Measurements from ENCODE around the gene RAVER2.
"Not testable (repeated sequence)": the region's sequence is repeated elsewhere in the genome, so short reads cannot be mapped to it uniquely, and the experiment has no call there.

Gene RAVER2

DNA sequence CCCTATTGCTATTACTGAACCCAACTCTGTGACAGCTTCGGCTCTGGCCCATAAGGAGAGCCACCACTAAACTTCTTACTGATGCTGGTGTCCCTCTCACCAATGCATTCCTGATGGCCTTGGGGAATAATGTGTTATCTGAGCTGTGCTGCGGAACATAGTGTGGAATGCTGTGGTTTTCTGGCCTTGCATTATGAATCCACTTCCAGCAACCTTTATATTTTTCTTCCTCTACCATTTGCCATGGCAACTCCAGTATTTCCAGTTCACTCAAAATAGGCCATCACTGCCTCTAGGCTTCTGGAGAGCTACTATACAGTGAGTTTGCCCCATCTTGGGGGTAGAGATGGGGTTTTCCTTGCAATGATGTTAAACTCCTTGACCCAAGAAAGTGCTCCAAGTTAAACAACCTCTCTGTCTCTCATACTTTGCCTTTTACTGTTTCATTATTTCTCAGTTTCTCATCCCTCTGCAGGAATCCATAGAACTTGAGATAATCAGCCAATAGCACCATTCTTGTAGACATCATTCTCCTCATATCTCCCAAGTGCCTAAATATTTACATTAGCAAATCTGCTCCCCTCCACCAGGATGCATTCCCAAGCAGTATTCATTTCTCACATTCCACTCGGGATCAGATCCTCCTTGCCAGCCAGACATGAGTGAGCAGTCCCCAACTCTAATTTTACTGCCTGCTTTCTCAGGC lies 11.1 kb upstream of the RAVER2 start:
- H3K9me3 Mint-ChIP-seq, result peaks cover 0 to 5% of the 10 kb centered on the region in 2 donors
- no peaks in the 10 kb centered on the region for H3K36me3 Mint-ChIP-seq
- H3K4me3 Mint-ChIP-seq, result no peak overlapping the region
- H3K27ac Mint-ChIP-seq, result no peak overlapping the region
- ATAC-seq (replicated peaks), result no peak
- no peaks in the 10 kb centered on the region for H3K27me3 Mint-ChIP-seq
- no peaks in the 10 kb centered on the region for H3K4me1 Mint-ChIP-seq
- DNase-seq, result no peak

DNA sequence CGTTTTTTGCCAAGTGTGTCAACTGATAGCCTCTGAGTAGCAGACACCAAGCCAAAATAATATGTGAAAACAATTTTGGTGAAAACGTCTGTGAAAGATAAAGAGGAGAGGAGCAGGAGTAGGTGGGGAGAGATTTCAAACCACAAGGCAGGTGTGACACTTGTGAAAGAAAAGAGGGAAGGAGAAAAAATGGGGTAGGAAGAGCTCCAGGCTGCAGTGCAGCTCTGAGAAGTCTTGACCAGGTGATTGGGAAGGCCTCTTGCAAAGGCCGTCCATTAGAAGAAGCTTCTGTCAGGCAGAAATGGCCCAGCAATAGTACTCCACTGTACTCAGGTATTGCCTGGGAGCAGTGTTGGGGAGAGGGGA lies 10.6 kb upstream of the RAVER2 start:
- Mint-ChIP-seq H3K9me3 (peaks cover 0 to 4% of the 10 kb centered on the region in 2 donors), H3K4me3 (no peak overlapping the region), H3K27ac (no peak overlapping the region), H3K36me3 (no peaks in the 10 kb centered on the region), H3K27me3 (no peaks in the 10 kb centered on the region), H3K4me1 (no peaks in the 10 kb centered on the region)
- DNase-seq, result no peak
- ATAC-seq (replicated peaks), result no peak

DNA sequence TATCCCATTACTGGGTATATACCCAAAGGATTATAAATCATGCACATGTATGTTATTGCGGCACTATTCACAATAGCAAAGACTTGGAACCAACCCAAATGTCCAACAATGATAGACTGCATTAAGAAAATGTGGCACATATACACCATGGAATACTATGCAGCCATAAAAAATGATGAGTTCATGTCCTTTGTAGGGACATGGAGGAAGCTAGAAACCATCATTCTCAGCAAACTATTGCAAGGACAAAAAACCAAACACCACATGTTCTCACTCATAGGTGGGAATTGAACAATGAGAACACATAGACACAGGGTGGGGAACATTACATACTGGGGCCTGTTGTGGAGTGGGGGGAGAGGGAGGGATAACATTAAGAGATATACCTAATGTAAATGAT lies 4.2 kb upstream of the RAVER2 start:
- peaks cover 7 to 17% of the 10 kb centered on the region in 2 donors for H3K4me1 Mint-ChIP-seq
- not testable (repeated sequence) for H3K27ac Mint-ChIP-seq; H3K9me3 Mint-ChIP-seq; ATAC-seq (replicated peaks); H3K4me3 Mint-ChIP-seq; DNase-seq; H3K27me3 Mint-ChIP-seq; H3K36me3 Mint-ChIP-seq

DNA sequence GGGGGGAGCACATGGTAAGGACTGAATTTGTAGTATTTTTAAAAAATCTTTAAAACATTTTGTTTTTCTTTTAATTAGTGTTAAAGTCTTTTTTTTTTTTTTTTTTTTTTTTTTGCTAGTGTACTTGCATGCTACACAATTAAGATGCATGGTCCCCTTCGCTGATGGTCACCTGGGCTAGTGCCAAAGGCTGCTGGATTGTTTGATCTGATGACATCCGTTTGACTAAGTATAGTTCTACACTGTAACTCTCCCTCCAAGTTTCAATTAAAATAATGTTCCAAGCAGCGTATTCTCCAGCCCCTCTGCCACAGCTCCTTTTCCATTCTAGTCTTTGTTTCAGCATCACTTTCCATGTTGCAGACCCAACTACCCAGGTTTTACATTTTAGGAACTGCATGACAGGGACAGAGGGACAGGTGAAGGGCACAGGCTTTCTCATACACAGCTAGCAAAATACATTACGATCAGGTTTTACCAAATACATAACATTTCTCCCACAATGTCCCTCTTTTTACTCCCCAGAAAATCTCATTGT lies 852 bp upstream of the RAVER2 start:
- DNase-seq (no peak), ATAC-seq (replicated peaks) (peak; percentile 4)
- Mint-ChIP-seq H3K36me3 (no peaks in the 10 kb centered on the region), H3K4me3 (peak overlapping the region; percentile 81 to 86), H3K9me3 (no peaks in the 10 kb centered on the region), H3K27ac (peak overlapping the region; percentile 3), H3K27me3 (peaks cover 0 to 5% of the 10 kb centered on the region in 2 donors), H3K4me1 (peaks cover 9 to 25% of the 10 kb centered on the region in 2 donors)

DNA sequence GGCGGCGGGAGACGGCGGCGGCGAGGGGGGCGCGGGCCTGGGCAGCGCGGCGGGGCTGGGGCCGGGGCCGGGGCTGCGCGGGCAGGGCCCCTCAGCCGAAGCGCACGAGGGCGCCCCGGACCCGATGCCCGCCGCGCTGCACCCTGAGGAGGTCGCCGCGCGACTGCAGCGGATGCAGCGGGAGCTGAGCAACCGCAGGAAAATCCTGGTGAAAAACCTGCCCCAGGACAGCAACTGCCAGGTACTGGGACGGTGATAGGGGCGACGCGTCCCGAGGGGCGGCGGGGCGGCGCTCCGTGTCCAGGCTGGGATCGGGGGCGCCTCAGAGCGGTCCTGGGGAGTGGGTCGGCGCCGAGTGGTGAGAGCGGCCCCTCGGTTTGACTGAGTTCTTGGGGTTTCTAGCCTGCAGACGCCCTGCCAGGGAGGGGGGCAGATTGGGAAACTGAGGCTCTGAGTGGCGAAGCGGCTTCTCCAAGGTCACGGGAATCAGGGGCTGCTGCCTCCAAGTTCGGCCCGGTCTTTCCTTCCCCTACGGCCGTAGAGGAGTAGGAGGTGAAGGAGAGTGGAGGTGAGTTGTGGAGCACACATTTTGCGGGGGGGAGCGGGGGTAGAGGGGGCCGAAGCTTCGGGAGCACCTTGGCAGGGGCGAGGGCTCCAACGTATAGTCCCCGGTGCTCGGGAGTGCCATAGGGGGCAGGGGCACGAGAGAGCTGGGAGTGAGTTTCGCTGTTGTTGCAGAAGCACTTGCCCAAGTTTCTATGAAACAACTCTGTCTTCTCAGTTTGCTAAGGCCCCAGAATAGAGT lies 508 bp downstream of the RAVER2 start:
- peak; percentile 41 to 58 for ATAC-seq (replicated peaks)
- H3K27ac Mint-ChIP-seq, result peak overlapping the region; percentile 20
- H3K27me3 Mint-ChIP-seq, result no peaks in the 10 kb centered on the region

DNA sequence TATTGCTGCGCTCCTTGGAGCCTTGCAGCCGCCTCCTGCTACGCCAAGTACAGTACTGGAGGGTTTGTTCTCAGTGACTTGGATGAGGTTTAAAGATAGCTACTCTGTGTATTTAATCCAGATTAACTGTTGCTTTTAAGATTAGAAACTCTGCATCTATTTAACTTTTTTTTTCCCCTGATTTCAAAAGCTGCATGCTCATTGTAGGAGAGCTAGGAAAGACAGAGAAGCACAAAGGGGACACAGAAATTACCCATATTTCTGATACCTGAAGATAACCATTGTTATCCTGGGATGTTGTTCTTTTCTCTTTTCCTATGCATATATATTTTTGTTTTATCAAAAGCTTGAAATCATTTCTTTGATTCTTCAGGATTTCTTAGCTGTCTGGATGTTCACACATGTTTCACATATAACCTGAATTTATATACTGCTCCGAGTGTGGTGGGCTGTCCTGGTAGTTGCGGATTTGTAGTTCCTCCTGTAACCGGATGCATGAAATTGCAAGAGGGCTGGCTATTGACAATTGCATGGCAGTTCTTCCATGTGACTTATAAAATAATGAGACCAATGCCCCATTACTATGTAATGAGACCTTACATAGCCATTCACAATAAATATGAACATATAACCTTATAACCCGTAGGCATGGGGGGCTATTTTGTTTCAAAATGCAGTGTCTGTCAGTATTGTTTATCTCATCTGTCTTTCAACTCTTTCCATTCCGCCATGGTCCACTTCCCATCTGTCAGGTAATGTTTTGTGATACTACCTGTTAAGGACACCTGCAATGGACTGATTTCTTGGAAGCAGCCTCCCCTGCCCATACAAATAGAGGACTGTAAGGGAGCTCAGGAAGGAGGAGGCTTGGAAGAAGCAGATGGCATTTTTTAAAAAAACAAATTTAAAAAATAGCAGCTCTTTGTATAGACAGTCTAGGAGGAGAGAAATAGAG lies 1.4 kb downstream of the RAVER2 start:
- peak overlapping the region; percentile 20 for H3K27ac Mint-ChIP-seq
- ATAC-seq (replicated peaks) (peak in 1 of 2 donors; percentile 28), DNase-seq (no peak)
- no peaks in the 10 kb centered on the region for H3K9me3 Mint-ChIP-seq
- H3K4me1 Mint-ChIP-seq, result peaks cover 9 to 25% of the 10 kb centered on the region in 2 donors
- peak overlapping the region; percentile 82 to 86 for H3K4me3 Mint-ChIP-seq
- H3K36me3 Mint-ChIP-seq, result no peaks in the 10 kb centered on the region
- H3K27me3 Mint-ChIP-seq, result no peaks in the 10 kb centered on the region

More for the DNA sequence above, 508 bp downstream of the RAVER2 start:
- peak overlapping the region; percentile 82 to 86 for H3K4me3 Mint-ChIP-seq
- no peak for DNase-seq
- H3K4me1 Mint-ChIP-seq, result peaks cover 9 to 25% of the 10 kb centered on the region in 2 donors
- no peaks in the 10 kb centered on the region for H3K9me3 Mint-ChIP-seq
- no peaks in the 10 kb centered on the region for H3K36me3 Mint-ChIP-seq

DNA sequence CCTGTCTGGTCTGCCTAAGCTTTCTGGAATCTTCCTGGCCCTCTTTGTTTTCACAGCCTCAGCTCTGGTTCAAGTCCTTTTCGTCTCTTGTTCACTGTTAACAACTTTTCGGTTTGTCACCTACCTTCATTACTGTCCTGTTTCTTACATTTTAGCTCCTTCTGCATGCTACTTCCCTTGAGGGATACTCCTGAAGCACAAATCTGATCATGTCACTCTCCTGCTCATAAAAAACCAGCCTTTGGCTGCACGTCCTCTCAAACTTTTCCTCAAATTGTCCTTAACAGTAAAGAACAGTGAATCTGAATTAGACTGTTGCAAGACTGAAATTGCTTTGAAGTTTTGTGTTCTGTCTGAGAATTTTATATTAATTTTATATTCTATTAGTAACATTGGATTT lies 3.3 kb downstream of the RAVER2 start:
- H3K27ac Mint-ChIP-seq, result no peak overlapping the region
- no peak overlapping the region for H3K4me3 Mint-ChIP-seq
- ATAC-seq (replicated peaks) (no peak), DNase-seq (no peak)
- H3K27me3 Mint-ChIP-seq, result no peaks in the 10 kb centered on the region
- H3K36me3 Mint-ChIP-seq, result no peaks in the 10 kb centered on the region
- H3K4me1 Mint-ChIP-seq, result peaks cover 9 to 25% of the 10 kb centered on the region in 2 donors
- no peaks in the 10 kb centered on the region for H3K9me3 Mint-ChIP-seq

DNA sequence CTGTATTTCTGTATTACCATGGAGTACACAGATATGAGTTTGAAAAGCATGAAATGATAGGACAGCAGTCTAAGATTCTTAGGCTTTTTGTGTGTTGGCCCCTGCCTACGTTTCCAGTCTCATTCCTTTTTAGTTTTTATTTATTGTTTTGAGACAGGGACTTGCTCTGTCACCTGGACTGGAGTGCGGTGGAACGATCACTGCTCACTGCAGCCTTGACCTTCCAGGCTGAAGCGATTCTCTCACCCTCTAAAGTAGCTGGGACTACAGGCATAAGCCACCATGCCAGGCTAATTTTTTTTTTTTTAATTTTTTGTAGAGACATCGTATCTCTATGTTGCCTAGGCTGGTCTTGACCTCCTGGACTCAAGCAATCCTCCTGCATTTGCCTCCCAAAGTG lies 3.8 kb downstream of the RAVER2 start:
- DNase-seq (no peak), ATAC-seq (replicated peaks) (no peak)
- no peak overlapping the region for H3K4me3 Mint-ChIP-seq
- no peaks in the 10 kb centered on the region for H3K9me3 Mint-ChIP-seq
- H3K4me1 Mint-ChIP-seq, result peaks cover 9 to 21% of the 10 kb centered on the region in 2 donors
- no peak overlapping the region for H3K27ac Mint-ChIP-seq
- H3K36me3 Mint-ChIP-seq, result no peaks in the 10 kb centered on the region
- H3K27me3 Mint-ChIP-seq, result no peaks in the 10 kb centered on the region

DNA sequence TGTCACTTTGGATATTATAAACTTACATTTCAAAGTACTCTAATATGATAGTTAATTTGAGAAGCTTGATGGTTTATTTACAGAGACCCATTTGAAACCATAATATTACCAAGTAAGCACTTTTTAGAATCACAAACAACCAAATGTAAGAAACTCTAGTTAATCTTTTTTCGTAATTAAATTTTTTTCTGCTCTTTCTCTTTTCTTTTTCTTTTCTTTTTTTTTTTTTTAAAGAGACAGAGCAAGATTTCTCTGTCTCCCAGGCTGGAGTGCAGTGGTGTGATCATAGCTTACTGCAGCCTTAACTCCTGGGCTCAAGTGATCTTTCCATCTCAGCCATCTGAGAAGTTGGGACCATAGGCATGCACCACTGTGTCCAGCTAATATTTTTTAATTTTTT lies 5.2 kb downstream of the RAVER2 start:
- Mint-ChIP-seq H3K27ac (no peak overlapping the region), H3K9me3 (no peaks in the 10 kb centered on the region), H3K27me3 (no peaks in the 10 kb centered on the region), H3K36me3 (no peaks in the 10 kb centered on the region), H3K4me3 (no peak overlapping the region), H3K4me1 (peaks cover 5 to 12% of the 10 kb centered on the region in 2 donors)
- DNase-seq (no peak), ATAC-seq (replicated peaks) (no peak)

DNA sequence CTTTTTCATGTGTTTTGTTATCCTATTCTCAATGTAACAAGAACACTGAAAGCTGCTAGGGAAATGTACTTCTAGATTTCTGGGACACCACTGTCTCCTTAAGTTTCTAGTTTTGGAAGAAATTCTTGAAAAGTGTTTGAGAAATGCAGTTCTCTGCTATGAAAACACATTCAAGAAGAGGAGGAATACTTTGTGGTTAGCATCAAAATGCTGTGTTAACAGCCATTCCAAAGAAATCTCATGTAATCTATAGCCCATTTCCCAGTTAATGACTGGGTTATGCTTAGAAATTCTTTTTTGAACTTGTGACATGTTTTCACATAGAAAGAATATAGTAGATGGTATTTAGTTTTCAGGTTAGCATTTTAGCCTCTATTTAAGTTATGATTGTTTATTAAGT lies 6.0 kb downstream of the RAVER2 start:
- no peaks in the 10 kb centered on the region for H3K36me3 Mint-ChIP-seq

DNA sequence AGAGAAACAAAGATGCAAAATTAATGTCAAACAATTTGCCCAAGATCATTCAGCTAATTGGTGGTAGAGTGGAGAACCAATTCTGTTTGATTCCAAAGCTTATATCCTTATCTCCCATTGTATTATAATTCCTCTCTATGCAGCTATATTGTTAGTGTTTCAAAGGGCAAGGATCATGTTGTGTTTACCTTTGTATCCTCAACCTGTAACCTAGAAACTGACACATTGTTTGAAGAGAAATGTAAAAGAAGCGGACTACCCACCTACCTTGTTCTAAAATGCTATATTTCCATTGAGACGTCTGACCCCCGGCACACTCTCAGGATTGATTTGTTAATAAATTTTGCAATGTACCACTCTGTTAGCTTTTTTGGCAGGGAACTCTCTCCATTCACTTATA lies 9.3 kb downstream of the RAVER2 start:
- Mint-ChIP-seq H3K27me3 (peaks cover 0 to 4% of the 10 kb centered on the region in 2 donors), H3K27ac (no peak overlapping the region)

More for the DNA sequence above, 6.0 kb downstream of the RAVER2 start:
- Mint-ChIP-seq H3K27ac (no peak overlapping the region), H3K4me1 (peaks cover 2 to 11% of the 10 kb centered on the region in 2 donors), H3K27me3 (peaks cover 0 to 2% of the 10 kb centered on the region in 2 donors), H3K4me3 (no peak overlapping the region), H3K9me3 (no peaks in the 10 kb centered on the region)
- no peak for DNase-seq
- ATAC-seq (replicated peaks), result no peak

DNA sequence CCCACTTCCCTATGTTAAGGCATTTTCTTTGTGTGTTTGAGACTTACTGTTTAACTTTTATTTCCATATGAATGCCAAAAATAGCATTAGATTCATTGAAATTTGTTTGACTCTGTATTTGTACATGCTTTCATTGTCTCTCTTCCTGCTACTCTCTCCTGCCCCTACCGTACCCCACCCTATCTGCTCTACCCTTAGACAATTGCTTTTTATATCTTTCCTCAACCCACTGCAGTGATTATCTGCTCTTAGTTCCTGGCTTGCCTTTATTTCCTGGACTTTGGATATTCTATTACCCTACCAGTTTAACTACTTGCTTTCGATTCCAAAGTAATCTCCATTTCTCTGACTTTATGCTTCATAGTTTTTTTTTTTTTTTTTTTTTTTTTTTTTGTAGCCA lies 10.5 kb downstream of the RAVER2 start:
- Mint-ChIP-seq H3K9me3 (peaks cover 6 to 10% of the 10 kb centered on the region in 2 donors), H3K36me3 (no peaks in the 10 kb centered on the region), H3K27ac (no peak overlapping the region), H3K27me3 (peaks cover 0 to 4% of the 10 kb centered on the region in 2 donors), H3K4me1 (peaks cover 0 to 5% of the 10 kb centered on the region in 2 donors), H3K4me3 (no peak overlapping the region)
- ATAC-seq (replicated peaks), result no peak
- DNase-seq, result no peak

More for the DNA sequence above, 9.3 kb downstream of the RAVER2 start:
- Mint-ChIP-seq H3K36me3 (no peaks in the 10 kb centered on the region), H3K4me3 (no peak overlapping the region), H3K9me3 (peaks cover 6 to 10% of the 10 kb centered on the region in 2 donors), H3K4me1 (peaks cover 0 to 5% of the 10 kb centered on the region in 2 donors)
- no peak for ATAC-seq (replicated peaks)
- DNase-seq, result no peak

DNA sequence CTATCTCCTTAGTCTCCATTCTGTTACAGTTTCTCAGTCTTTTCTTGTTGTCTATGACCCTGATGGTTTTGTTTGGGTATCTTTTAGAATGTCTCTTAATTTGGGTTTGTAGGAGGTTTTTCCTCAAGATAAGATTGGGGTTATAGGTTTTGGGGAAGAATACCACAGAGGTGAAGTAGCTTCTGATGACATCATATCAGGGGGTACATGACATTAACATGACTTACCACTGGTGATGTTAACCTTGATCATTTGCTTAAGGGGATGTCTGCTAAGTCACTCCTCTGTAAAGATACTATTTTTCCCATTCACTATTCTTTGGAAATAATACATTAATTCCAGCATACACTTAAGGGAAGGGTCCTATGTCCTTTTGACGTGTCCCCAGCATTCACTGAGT lies 11.9 kb downstream of the RAVER2 start:
- H3K9me3 Mint-ChIP-seq, result peaks cover 6 to 10% of the 10 kb centered on the region in 2 donors
- peaks cover 0 to 4% of the 10 kb centered on the region in 2 donors for H3K27me3 Mint-ChIP-seq
- DNase-seq (no peak), ATAC-seq (replicated peaks) (no peak)
- no peak overlapping the region for H3K4me3 Mint-ChIP-seq
- H3K4me1 Mint-ChIP-seq, result peaks cover 0 to 5% of the 10 kb centered on the region in 2 donors
- H3K36me3 Mint-ChIP-seq, result no peaks in the 10 kb centered on the region
- no peak overlapping the region for H3K27ac Mint-ChIP-seq

DNA sequence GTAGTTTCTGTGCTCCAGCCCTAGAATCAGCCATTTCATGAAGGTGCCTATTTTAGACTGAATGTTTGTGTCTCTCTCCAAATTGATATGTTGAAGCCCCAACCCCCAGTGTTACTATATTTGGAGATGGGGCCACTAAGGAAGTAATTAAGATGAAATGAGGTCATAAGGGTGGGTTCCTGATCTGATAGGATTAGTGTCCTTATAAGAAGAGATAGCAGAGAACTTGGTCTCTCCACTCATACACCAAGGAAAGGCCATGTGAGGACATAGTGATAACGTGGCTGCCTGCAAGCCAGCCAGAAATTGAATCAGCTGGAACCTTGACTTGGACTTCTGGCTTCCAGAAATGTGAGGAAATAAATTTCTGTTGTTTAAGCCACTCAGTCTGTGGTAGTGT lies 12.3 kb downstream of the RAVER2 start:
- H3K27ac Mint-ChIP-seq, result no peak overlapping the region
- H3K36me3 Mint-ChIP-seq, result no peaks in the 10 kb centered on the region
- no peak for ATAC-seq (replicated peaks)
- H3K9me3 Mint-ChIP-seq, result peaks cover 6 to 10% of the 10 kb centered on the region in 2 donors
- H3K4me1 Mint-ChIP-seq, result peaks cover 0 to 5% of the 10 kb centered on the region in 2 donors
- peaks cover 0 to 4% of the 10 kb centered on the region in 2 donors for H3K27me3 Mint-ChIP-seq
- DNase-seq, result no peak
- H3K4me3 Mint-ChIP-seq, result no peak overlapping the region
